Renal cortex interstitium (tissue), 11 donors: ENCODE results near the gene PTDSS2. TPM values are rescaled to one million over a fixed set of nuclear protein-coding genes. Genes with fewer than 3 reads are reported as not detected.

Source experiments
- DNase-seq, 11 donors: peaks; one replicate each; pipeline ENCODE4 v3.0.0-alpha.2; 2013; ENCODE audit warnings: low read depth in 9 of 11, low spot score in 4 of 11; ENCODE audit errors: extremely low read depth in 1 of 11
- polyA plus RNA-seq, 3 donors: library from polyadenylated mRNA; unstranded; fragments of 120-200 nt; gene quantifications; one replicate each; pipeline ENCODE4 v1.2.1, GENCODE V29; 2013; ENCODE audit not compliant: insufficient read length in 3 of 3

Gene PTDSS2
- polyA plus RNA-seq, 3 donors = 30.6 to 40.8 (median 35.9) TPM

DNA sequence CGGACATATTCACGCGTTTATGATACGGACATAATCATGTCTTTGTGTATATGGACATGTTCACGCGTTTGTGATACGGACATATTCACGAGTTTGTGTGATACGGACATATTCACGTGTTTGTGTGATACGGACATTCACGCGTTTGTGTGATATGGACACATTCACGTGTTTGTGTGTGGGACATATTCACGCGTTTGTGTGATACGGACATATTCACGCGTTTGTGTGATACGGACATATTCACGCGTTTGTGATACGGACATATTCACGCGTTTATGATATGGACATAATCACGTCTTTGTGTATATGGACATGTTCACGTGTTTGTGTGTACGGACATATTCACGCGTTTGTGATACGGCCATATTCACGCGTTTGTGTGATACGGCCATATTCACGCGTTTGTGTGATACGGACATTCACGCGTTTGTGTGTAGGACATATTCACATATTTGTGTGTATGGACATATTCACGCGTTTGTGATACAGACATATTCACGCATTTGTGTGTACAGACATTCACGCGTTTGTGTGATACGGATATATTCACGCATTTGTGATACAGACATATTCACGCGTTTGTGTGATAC lies 24.9 kb downstream of the PTDSS2 start:
- no peak for DNase-seq

DNA sequence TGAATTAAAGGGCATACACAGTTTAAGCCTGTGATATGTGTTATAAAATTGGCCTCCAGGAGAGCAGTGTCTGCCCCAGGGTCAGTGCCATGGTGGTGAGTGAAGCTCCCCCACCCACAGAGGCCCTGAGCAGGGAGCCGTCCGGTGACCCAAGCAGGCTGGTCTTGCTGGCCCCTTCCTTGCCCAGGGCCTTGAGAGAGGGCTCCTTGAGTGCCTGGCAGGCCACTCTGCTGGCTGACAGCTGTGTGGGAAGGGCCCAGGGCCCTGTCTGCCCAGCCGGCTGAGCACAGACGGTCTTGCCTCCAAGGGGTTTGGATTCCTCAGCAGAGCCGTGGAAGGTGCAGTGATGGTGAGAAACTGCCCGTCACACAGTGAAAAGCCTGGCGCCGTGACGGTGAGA lies 25.9 kb downstream of the PTDSS2 start:
- DNase-seq = no peak

DNA sequence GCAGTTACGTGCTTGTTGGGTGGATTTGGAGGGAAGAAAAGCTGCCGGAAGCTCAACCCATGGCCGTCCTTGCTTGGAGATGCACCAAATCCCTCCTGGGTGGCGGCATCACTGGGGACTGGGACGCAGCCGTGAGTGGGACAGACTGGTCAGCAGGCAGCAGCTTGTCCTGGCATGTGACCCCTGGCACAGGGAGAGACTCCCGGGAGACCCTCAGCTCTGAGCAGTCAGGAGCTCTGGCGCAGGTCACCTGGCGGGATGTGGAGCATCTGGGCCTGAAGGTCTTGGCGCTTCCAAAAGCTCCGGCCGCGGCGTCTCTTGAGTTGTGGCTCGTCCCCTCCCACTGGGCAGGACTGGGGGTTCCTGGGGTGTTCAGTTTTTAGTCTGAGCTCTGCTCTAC lies 26.3 kb downstream of the PTDSS2 start:
- no peak for DNase-seq

DNA sequence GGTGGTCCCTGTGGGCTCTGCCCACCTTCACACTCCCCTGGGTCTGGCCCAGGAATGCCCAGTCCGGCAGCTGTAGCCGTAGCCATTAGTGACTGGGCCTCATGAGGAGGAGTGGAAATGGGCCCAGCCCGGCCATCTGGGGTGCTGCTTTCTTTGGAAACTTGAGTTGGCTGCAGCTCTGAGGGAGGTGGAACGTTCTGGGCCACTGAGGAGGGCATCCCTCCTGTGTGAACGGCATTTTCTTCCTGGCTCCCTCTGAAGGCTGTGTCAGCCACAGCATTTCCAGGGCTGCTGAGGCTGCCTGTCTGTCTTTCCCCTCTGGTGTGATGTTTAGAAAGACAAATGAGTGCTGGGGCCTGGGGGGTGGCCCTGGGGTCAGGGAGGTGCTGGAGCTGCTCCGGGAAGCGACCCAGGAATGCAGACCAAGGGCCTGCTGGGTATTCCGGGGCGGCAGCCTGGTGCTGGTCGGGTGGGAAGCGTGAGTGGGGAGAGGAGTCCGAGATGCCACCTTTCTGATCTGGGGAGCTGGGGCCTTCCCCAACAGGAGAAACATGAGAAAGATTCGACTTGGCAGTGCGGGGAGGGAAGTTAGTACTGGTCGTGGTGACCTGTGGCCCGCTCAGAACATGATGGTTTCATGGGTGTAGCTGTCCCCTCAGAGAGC lies 27.1 kb downstream of the PTDSS2 start:
- peak in 1 of 11 donors; percentile 27 for DNase-seq

DNA sequence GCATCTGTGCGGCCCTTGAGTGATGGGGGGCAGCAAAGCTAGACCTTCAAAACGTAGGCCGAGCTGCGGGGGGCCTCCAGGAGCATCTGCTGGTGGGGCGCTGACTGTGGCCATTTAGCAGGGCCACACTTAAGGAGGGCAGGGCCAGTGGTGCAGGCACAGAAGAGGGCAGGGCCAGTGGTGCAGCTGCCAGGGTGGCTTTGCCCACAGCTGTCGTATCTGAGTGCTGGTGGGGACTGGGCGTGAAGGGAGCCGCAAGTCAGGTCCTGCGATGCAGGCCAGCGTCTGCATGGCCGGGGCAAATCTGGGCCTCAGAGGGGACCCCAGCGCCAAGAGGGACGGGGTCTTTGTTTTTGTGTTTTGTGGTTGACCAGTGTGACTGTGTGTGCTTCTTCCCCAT lies 29.2 kb downstream of the PTDSS2 start:
- DNase-seq = no peak

DNA sequence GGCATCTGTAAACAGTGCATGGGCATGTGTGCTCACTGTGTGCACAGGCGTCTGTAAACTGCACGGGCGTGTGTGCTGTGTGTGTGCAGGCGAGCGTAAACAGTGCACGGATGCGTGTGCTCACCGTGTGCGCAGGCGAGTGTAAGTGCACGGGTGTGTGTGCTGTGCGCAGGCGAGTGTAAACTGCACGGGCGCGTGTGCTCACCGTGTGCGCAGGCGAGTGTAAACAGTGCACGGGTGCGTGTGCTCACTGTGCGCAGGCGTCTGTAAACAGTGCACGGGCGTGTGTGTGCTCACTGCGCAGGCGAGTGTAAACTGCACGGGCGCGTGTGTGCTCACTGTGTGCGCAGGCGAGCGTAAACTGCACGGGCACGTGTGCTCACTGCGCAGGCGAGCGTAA lies 34.5 kb downstream of the PTDSS2 start:
- no peak for DNase-seq

DNA sequence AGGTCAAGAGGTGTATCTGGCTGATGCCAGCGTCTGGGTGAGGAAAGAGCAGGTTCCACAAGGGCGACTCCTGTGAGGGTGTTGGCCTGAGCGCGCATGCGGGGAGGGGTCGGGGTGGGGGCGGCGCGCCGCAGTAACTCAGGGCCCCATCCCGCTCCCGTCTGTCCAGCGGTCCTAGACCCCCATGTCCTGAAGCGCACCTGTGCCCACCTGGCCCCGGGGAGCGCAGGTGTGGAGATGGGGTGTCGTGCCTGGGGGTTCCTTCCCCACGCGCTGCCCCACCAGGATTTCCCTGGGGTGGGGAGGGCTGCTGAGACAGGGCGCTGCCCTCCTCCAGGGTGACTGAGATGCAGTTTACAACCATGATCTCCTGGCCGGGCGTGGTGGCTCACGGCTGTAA lies 36.1 kb downstream of the PTDSS2 start:
- no peak for DNase-seq

DNA sequence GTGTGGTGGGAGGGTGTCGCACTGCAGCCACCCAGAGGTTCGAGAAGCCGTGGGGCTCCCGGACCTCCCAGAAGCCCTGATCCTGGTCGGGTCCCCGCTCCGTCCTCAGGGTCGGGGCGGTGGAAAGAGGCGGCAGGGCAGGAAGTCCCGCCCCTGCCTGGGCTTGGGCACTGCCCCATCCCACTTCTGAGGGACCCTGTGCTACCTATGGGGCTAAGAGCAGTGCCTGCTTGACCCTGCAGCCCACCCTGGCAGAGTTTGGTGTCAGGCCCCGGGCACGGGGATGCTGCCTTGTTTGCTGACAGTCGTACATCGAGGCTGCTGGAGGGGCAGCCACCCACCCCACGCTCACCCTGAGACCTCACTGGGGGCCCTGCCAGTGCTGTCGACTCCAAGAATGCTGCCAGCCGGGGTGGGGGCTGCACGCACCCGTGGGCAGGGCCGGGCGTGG lies 37.5 kb downstream of the PTDSS2 start:
- DNase-seq = no peak

DNA sequence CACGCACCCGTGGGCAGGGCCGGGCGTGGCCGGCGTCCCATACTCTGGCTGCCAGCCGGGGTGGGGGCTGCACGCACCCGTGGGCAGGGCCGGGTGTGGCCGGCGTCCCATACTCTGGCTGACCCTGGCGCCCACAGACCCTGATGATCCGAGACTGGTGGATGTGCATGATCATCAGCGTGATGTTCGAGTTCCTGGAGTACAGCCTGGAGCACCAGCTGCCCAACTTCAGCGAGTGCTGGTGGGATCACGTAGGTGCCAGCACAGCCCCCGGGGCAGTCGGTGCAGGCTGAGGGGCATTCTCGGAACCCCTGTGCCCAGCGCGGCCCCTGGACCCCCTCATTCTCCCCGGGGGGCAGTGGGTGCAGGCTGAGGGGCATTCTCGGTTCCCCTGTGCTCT lies 38.0 kb downstream of the PTDSS2 start:
- DNase-seq = no peak

DNA sequence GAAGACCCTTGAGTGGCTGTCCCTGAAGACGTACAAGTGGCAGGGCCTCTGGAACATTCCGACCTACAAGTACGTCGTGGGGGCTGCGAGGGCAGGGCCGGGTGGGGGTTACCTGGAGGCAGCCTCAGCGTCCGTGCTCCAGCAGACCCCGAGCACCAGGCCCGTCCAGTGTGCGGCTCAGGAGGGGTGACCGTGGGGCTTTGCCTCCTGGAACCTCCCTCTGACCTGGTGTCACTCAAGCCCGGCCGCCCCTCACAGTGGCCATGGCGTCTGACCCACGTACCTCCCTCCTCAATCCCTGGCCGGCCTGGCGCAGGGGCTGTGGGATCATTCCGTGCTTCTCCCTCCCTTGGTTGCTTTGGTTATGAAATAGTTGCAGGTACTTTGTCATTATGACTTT lies 38.5 kb downstream of the PTDSS2 start:
- DNase-seq = no peak

DNA sequence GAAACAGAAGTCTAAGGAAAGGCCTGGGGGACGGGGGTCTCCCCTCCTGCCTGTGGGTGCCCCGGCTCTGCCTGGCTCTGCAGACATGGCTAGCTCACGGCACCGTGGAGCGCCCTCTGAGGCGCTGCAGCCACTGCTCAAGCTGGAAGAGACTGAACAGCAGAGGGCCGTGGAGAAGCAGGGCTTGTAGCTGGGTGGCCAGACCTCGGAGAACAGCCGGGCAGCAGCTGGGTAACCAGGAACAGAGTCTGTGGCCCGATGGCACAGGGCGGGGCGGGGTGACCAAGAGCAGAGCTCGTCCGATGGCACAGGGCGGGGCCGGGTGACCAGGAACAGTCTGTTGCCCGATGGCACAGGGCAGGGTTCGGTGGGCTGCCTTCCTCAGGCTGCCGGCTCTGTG lies 38.9 kb downstream of the PTDSS2 start:
- no peak for DNase-seq

DNA sequence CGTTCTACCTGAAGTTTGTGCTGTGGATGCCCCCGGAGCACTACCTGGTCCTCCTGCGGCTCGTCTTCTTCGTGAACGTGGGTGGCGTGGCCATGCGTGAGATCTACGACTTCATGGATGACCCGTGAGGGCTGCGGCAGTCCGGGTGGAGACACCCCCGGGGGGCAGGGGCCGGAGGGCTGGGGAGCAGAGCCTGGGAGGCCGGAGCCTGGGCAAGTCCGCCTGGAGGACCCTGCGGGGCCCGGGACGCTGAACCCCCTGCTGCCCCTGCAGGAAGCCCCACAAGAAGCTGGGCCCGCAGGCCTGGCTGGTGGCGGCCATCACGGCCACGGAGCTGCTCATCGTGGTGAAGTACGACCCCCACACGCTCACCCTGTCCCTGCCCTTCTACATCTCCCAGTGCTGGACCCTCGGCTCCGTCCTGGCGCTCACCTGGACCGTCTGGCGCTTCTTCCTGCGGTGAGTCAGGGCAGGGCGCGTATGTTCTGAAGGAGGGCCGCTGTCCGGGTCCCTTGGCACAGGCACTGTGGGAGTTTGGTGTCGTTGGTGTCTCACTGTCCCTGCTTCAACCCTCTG lies 39.6 kb downstream of the PTDSS2 start:
- DNase-seq = no peak

DNA sequence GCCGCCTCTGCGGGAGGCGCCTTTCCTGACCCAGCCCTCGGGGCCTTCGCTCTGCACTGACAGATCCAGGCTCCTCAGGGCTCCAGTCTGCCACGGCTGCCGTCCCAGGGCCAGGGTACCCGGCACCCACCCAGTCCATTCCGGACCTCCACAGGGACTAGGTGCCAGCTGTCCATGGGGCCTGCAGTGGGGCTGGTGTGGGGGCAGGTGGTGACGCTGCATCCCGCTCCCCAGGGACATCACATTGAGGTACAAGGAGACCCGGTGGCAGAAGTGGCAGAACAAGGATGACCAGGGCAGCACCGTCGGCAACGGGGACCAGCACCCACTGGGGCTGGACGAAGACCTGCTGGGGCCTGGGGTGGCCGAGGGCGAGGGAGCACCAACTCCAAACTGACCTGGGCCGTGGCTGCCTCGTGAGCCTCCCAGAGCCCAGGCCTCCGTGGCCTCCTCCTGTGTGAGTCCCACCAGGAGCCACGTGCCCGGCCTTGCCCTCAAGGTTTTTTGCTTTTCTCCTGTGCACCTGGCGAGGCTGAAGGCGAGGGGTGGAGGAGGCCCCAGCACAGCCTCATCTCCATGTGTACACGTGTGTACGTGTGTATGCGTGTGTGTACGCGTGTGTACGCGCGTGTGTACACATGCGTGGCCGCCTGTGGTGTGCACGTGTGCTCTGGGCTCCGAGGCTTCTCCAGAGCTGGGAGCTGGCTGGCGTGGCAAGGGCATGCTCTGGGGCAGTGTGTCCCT lies 40.3 kb downstream of the PTDSS2 start:
- no peak for DNase-seq

DNA sequence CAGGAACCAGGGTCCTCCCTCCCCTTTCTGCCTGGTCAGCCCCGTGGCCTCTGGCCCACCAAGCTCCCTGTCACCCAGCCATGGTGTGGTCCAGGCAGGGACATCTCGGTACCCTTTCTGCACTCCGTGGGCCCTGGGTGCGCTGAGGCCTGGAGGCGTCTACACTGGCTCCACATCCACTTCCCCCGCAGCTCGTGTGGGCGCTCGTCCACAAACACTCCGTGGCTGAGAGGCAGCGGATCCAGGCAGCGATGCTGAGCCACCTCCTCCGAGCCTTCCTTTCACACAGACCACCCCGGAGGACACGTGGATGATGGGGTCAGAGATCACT lies 40.8 kb downstream of the PTDSS2 start:
- DNase-seq = no peak

DNA sequence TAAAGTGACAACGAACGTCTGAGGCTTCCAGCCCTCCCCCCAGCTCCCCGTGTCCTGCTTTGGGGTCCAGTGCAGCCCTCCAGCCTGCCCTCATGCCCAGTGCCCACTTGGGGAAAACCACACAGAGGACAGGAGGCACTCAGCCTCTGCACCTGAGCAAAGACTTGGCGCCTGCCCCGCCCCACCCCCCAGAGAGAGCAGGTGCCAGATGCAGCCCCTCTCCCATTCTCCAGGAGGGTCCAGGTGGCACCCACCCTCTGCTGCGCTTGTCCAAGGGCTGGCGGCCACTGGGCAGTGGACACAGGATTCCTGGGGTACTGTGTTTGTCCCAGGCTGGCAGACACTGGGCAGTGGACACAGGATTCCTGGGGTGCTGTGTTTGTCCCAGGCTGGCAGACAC lies 41.3 kb downstream of the PTDSS2 start:
- DNase-seq = no peak

DNA sequence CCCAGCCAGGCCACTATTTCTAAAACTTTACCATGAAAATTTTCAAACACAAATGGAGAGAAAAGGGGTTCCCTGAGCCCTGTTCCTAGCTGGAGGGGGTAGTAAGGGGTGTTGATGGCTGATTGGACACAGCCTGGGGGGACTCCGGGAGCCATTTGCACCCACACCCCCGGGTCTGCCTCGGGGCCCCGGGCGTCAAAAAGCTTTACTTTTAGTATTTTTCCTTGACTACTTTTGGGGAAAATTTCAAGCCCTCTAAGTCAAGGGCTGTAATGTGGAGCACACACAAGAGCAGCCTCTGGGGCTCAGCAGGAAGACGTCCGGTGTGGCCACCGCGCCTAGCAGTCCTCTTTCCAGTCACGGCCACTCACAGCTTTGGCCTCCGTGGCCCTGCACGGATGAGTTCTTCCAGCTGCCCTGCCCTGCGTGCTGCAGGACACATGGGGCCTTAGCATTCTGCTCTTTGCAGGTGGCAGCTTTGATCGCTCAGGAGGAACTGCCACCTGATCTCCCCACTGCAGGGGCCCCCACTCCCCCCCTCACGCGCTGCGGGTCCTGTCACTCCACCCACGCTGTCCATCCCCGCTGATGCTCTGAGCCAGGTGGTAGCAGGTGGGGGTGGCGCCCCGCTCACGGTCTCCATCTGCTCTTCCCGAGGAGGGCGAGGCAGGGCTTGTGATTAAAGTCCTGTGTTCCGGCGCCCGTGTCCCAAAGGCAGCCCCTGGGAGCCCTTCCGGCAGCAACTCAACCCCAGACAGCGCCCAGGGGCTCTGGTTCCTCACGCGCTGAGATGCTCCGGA lies 42.5 kb downstream of the PTDSS2 start:
- DNase-seq = no peak

DNA sequence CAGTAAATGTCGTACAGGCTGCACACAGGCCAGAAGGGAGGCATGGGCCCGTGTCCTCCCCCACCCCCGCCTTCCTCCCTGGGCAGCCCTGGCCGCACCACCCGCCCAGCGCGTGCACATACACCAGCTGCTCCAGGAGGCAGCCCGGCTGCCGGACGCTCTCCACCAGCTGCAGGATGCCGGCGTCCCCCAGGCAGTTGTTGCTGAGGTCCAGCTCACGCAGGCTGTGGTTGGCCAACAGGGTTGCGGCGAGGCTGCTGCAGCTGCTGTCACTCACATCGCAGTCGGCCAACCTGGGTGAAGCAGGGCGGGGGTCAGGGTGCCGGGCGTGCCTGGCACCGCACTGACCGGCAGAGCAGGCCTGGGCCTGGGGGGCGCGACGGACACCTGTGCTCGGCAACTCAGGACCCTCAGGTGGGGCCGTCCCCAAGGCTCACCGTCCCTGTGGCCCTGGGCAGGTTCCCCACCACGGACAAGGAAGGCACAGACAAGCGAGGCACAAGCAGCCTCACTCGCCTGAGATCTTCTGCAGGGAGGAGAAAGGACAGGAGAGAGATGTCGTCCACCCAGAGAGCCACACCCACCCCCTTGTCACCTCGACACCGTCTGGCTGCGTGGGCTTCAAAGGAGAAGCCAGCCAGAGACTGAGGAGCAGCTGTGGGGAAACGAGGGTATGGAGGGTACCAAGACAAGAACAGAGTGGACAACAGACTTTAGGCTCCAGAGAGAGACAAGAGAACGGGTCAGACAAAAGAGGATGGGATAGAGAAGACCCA lies 44.9 kb downstream of the PTDSS2 start:
- DNase-seq = no peak

DNA sequence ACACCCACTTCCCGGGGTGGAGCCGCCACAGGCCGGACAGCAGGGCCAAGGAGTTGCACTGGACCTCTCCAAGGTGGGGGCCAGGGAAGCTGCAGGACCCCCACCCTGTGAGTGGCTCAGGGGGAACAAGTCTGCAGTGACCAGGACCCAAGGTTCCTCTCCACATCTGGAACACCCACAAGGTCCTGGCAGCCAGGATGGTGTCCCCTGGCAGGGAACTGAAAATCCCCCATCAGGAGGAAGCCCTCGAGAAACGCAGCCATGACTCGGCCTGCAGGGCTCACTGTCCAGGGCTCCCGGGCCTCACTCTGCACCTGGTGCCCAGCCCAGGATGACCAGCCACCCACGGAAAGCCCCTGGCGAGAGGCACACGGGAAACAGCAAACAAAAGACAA lies 45.5 kb downstream of the PTDSS2 start:
- DNase-seq = no peak
